HEK293 (cell line): Measurements from ENCODE around the gene SNX33.

Source experiments
- BCL11A ChIP-seq: fragments of 450-650 bp; formaldehyde crosslinking; IDR thresholded peaks from 2 replicates; pipeline ENCODE4 v1.5.1; 2016; ENCODE audit warnings: low read depth, missing biosample characterization, missing genetic modification characterization
- OVOL3 ChIP-seq: fragments of 450-650 bp; formaldehyde crosslinking; IDR thresholded peaks from 2 replicates; pipeline ENCODE4 v1.5.1; 2016; ENCODE audit warnings: missing biosample characterization, missing genetic modification characterization
- ZBTB20 ChIP-seq: fragments of 450-650 bp; formaldehyde crosslinking; IDR thresholded peaks from 2 replicates; pipeline ENCODE4 v1.5.1; 2016; ENCODE audit warnings: missing biosample characterization, missing genetic modification characterization
- ZNF10 ChIP-seq: fragments of 450-650 bp; formaldehyde crosslinking; IDR thresholded peaks from 2 replicates; pipeline ENCODE4 v1.5.1; 2017; ENCODE audit warnings: missing biosample characterization, missing genetic modification characterization
- ZNF133 ChIP-seq: fragments of 450-650 bp; formaldehyde crosslinking; IDR thresholded peaks from 2 replicates; pipeline ENCODE4 v1.5.1; 2016; ENCODE audit warnings: missing biosample characterization, missing genetic modification characterization
- ZNF341 ChIP-seq: fragments of 450-650 bp; formaldehyde crosslinking; IDR thresholded peaks from 2 replicates; pipeline ENCODE4; 2016; ENCODE audit warnings: low read depth, missing biosample characterization, missing genetic modification characterization
- ZNF426 ChIP-seq: fragments of 450-650 bp; formaldehyde crosslinking; IDR thresholded peaks from 2 replicates; pipeline ENCODE4 v1.5.1; 2017; ENCODE audit warnings: missing biosample characterization, missing genetic modification characterization, mild to moderate bottlenecking, inconsistent platforms, moderate library complexity
- ZNF473 ChIP-seq: fragments of 450-650 bp; formaldehyde crosslinking; IDR thresholded peaks from 2 replicates; pipeline ENCODE4 v1.5.1; 2017; ENCODE audit warnings: missing biosample characterization, missing genetic modification characterization
- ZNF561 ChIP-seq: fragments of 450-650 bp; IDR thresholded peaks from 2 replicates; pipeline ENCODE4 v1.5.1; 2018; ENCODE audit warnings: missing biosample characterization, missing genetic modification characterization, borderline replicate concordance
- ZNF610 ChIP-seq: fragments of 450-650 bp; formaldehyde crosslinking; IDR thresholded peaks from 2 replicates; pipeline ENCODE4 v1.5.1; 2016; ENCODE audit warnings: missing biosample characterization, missing genetic modification characterization, borderline replicate concordance
- ZNF768 ChIP-seq: fragments of 450-650 bp; formaldehyde crosslinking; IDR thresholded peaks from 2 replicates; pipeline ENCODE4 v1.5.1; 2018; ENCODE audit warnings: missing biosample characterization, mild to moderate bottlenecking, missing genetic modification characterization
- ZNF792 ChIP-seq: fragments of 450-650 bp; formaldehyde crosslinking; IDR thresholded peaks from 2 replicates; pipeline ENCODE4 v1.5.1; 2016; ENCODE audit warnings: missing biosample characterization, missing genetic modification characterization
- TF ChIP-seq, protein P1 (sequence below): fragments of 450-650 bp; formaldehyde crosslinking; IDR thresholded peaks from 2 replicates; pipeline ENCODE4 v1.5.1; 2016; ENCODE audit warnings: missing biosample characterization, missing genetic modification characterization
- TF ChIP-seq, protein P2 (sequence below): fragments of 450-650 bp; formaldehyde crosslinking; IDR thresholded peaks from 2 replicates; pipeline ENCODE4 v1.5.1; 2016; ENCODE audit warnings: missing biosample characterization, missing genetic modification characterization
- TF ChIP-seq, protein P3 (sequence below): fragments of 450-650 bp; formaldehyde crosslinking; IDR thresholded peaks from 2 replicates; pipeline ENCODE4 v1.5.1; 2016; ENCODE audit warnings: missing biosample characterization, missing genetic modification characterization
- TF ChIP-seq, protein P4 (sequence below): fragments of 450-650 bp; formaldehyde crosslinking; IDR thresholded peaks from 2 replicates; pipeline ENCODE4 v1.5.1; 2016; ENCODE audit warnings: missing biosample characterization, missing genetic modification characterization
- TF ChIP-seq, protein P5 (sequence below): fragments of 450-650 bp; formaldehyde crosslinking; IDR thresholded peaks from 2 replicates; pipeline ENCODE4 v1.5.1; 2016; ENCODE audit warnings: missing biosample characterization, missing genetic modification characterization, low read depth
- TF ChIP-seq, protein P6 (sequence below): fragments of 450-650 bp; formaldehyde crosslinking; IDR thresholded peaks from 2 replicates; pipeline ENCODE4 v1.5.1; 2016; ENCODE audit warnings: missing biosample characterization, missing genetic modification characterization
- TF ChIP-seq, protein P7 (sequence below): fragments of 450-650 bp; formaldehyde crosslinking; IDR thresholded peaks from 2 replicates; pipeline ENCODE4 v1.5.1; 2017; ENCODE audit warnings: missing biosample characterization, missing genetic modification characterization
- TF ChIP-seq, protein P8 (sequence below): fragments of 450-650 bp; formaldehyde crosslinking; IDR thresholded peaks from 2 replicates; pipeline ENCODE4 v1.5.1; 2016; ENCODE audit warnings: missing biosample characterization, missing genetic modification characterization

The SNX33 gene

DNA sequence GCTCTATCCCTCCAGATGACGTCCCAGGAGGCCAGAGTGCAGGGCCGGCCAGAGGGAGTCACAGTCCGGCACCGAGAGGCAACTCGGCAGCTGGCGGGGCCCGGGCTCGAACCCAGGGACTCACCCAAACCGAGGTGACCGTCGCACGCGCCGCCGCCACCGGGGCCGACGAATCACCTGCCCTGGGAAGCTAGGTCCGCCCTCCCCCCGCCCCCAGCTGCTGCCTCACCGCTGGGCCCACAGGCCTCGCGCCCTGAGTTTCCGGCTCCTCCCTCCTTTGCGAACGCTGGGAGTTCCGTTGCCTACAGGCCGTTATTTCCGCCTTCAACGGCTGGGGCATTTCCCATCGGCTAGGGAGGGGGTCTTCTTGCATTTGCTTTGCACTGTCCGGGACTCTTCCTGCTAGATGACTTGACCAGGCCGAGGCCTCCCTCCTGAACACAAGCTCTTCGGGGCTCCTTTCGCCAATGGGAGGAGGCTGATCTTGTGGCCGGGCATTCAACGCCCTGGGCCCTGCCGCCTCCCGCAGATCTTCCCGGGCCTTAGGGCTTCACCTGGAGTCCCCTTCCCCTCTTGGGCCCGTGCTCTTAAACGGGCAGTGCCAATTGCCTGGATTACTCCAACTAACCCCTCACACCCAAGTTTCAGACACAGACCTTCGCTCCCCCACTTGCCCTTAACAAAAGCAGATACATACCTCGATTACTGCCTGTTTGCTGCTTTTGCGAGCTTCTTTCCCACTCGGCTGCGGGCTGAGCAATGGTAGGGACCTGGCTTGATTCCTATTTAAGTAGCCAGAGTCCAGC, 22.0 kb upstream of the SNX33 start, which contains the start of gene SNUPN (continued):
- TF ChIP-seq, protein P1, sequence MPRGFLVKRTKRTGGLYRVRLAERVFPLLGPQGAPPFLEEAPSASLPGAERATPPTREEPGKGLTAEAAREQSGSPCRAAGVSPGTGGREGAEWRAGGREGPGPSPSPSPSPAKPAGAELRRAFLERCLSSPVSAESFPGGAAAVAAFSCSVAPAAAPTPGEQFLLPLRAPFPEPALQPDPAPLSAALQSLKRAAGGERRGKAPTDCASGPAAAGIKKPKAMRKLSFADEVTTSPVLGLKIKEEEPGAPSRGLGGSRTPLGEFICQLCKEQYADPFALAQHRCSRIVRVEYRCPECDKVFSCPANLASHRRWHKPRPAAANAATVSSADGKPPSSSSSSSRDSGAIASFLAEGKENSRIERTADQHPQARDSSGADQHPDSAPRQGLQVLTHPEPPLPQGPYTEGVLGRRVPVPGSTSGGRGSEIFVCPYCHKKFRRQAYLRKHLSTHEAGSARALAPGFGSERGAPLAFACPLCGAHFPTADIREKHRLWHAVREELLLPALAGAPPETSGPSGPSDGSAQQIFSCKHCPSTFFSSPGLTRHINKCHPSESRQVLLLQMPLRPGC: peak; percentile 45
- TF ChIP-seq ZNF133 (no peak), ZNF341 (tag by site-specific recombination) (peak; percentile 94), ZNF561 (tag by site-specific recombination) (peak; percentile 67), OVOL3 (peak; percentile 99), ZNF473 (no peak), ZNF792 (tag by site-specific recombination) (peak; percentile 82; the same call in 1 of the 2 replicates), BCL11A (peak; percentile 94), ZNF768 (no peak), ZNF426 (tag by site-specific recombination) (no peak), ZNF10 (peak; percentile 89), ZNF610 (tag by site-specific recombination) (peak; percentile 51; the same call in 1 of the 2 replicates), ZBTB20 (tag by site-specific recombination) (peak; percentile 97)
- TF ChIP-seq, protein P2, sequence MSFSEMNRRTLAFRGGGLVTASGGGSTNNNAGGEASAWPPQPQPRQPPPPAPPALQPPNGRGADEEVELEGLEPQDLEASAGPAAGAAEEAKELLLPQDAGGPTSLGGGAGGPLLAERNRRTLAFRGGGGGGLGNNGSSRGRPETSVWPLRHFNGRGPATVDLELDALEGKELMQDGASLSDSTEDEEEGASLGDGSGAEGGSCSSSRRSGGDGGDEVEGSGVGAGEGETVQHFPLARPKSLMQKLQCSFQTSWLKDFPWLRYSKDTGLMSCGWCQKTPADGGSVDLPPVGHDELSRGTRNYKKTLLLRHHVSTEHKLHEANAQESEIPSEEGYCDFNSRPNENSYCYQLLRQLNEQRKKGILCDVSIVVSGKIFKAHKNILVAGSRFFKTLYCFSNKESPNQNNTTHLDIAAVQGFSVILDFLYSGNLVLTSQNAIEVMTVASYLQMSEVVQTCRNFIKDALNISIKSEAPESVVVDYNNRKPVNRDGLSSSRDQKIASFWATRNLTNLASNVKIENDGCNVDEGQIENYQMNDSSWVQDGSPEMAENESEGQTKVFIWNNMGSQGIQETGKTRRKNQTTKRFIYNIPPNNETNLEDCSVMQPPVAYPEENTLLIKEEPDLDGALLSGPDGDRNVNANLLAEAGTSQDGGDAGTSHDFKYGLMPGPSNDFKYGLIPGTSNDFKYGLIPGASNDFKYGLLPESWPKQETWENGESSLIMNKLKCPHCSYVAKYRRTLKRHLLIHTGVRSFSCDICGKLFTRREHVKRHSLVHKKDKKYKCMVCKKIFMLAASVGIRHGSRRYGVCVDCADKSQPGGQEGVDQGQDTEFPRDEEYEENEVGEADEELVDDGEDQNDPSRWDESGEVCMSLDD (tag by site-specific recombination): peak; percentile 45
- TF ChIP-seq, protein P3, sequence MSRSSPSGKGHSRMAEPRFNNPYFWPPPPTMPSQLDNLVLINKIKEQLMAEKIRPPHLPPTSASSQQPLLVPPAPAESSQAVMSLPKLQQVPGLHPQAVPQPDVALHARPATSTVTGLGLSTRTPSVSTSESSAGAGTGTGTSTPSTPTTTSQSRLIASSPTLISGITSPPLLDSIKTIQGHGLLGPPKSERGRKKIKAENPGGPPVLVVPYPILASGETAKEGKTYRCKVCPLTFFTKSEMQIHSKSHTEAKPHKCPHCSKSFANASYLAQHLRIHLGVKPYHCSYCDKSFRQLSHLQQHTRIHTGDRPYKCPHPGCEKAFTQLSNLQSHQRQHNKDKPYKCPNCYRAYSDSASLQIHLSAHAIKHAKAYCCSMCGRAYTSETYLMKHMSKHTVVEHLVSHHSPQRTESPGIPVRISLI (tag by site-specific recombination): no peak
- TF ChIP-seq, protein P4, sequence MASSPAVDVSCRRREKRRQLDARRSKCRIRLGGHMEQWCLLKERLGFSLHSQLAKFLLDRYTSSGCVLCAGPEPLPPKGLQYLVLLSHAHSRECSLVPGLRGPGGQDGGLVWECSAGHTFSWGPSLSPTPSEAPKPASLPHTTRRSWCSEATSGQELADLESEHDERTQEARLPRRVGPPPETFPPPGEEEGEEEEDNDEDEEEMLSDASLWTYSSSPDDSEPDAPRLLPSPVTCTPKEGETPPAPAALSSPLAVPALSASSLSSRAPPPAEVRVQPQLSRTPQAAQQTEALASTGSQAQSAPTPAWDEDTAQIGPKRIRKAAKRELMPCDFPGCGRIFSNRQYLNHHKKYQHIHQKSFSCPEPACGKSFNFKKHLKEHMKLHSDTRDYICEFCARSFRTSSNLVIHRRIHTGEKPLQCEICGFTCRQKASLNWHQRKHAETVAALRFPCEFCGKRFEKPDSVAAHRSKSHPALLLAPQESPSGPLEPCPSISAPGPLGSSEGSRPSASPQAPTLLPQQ (tag by site-specific recombination): peak; percentile 100
- TF ChIP-seq, protein P5, sequence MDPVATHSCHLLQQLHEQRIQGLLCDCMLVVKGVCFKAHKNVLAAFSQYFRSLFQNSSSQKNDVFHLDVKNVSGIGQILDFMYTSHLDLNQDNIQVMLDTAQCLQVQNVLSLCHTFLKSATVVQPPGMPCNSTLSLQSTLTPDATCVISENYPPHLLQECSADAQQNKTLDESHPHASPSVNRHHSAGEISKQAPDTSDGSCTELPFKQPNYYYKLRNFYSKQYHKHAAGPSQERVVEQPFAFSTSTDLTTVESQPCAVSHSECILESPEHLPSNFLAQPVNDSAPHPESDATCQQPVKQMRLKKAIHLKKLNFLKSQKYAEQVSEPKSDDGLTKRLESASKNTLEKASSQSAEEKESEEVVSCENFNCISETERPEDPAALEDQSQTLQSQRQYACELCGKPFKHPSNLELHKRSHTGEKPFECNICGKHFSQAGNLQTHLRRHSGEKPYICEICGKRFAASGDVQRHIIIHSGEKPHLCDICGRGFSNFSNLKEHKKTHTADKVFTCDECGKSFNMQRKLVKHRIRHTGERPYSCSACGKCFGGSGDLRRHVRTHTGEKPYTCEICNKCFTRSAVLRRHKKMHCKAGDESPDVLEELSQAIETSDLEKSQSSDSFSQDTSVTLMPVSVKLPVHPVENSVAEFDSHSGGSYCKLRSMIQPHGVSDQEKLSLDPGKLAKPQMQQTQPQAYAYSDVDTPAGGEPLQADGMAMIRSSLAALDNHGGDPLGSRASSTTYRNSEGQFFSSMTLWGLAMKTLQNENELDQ: peak; percentile 98
- TF ChIP-seq, protein P6, sequence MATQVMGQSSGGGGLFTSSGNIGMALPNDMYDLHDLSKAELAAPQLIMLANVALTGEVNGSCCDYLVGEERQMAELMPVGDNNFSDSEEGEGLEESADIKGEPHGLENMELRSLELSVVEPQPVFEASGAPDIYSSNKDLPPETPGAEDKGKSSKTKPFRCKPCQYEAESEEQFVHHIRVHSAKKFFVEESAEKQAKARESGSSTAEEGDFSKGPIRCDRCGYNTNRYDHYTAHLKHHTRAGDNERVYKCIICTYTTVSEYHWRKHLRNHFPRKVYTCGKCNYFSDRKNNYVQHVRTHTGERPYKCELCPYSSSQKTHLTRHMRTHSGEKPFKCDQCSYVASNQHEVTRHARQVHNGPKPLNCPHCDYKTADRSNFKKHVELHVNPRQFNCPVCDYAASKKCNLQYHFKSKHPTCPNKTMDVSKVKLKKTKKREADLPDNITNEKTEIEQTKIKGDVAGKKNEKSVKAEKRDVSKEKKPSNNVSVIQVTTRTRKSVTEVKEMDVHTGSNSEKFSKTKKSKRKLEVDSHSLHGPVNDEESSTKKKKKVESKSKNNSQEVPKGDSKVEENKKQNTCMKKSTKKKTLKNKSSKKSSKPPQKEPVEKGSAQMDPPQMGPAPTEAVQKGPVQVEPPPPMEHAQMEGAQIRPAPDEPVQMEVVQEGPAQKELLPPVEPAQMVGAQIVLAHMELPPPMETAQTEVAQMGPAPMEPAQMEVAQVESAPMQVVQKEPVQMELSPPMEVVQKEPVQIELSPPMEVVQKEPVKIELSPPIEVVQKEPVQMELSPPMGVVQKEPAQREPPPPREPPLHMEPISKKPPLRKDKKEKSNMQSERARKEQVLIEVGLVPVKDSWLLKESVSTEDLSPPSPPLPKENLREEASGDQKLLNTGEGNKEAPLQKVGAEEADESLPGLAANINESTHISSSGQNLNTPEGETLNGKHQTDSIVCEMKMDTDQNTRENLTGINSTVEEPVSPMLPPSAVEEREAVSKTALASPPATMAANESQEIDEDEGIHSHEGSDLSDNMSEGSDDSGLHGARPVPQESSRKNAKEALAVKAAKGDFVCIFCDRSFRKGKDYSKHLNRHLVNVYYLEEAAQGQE (tag by site-specific recombination): 0 out of 2 replicates have a peak, but pooled peaks have one; percentile 11
- TF ChIP-seq, protein P7, sequence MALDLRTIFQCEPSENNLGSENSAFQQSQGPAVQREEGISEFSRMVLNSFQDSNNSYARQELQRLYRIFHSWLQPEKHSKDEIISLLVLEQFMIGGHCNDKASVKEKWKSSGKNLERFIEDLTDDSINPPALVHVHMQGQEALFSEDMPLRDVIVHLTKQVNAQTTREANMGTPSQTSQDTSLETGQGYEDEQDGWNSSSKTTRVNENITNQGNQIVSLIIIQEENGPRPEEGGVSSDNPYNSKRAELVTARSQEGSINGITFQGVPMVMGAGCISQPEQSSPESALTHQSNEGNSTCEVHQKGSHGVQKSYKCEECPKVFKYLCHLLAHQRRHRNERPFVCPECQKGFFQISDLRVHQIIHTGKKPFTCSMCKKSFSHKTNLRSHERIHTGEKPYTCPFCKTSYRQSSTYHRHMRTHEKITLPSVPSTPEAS (tag by site-specific recombination): no peak
- TF ChIP-seq, protein P8, sequence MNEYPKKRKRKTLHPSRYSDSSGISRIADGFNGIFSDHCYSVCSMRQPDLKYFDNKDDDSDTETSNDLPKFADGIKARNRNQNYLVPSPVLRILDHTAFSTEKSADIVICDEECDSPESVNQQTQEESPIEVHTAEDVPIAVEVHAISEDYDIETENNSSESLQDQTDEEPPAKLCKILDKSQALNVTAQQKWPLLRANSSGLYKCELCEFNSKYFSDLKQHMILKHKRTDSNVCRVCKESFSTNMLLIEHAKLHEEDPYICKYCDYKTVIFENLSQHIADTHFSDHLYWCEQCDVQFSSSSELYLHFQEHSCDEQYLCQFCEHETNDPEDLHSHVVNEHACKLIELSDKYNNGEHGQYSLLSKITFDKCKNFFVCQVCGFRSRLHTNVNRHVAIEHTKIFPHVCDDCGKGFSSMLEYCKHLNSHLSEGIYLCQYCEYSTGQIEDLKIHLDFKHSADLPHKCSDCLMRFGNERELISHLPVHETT (tag by site-specific recombination): peak; percentile 87
